GM21367 (cell line): Measurements from ENCODE around the gene TEX12.

ENCODE experiments used
- ATAC-seq: cut with Tn5 transposase; IDR thresholded peaks from one replicate; pipeline ENCODE4 v1.9.1; 2021; ENCODE audit not compliant: unreplicated experiment

The TEX12 gene

GRCh38 chr11:112210890-112211289 lies 43.7 kb downstream of the TEX12 start:
- ATAC-seq = no peak

- ATAC-seq = no peak
Measured at GRCh38 chr11:112211536-112211935, 44.4 kb downstream of the TEX12 start.

DNA sequence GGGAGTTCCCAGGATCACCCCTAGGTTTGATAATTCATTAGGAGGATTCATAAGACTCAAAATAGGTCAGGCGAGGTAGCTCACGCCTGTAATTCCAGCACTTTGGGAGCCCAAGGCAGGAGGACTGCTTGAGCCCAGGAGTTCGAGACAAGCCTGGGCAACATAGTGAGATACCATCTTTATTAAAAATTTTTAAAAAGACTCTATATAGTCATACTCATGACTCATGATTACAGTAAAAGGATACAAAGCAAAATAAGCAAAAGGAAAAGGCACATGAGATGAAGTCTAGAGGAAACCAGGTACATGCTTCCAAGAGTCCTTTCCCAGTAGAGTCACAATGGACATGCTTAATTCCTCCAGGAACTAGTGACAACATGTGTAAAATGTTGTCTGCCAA lies 45.1 kb downstream of the TEX12 start:
- ATAC-seq = no peak

- ATAC-seq = no peak
Measured at GRCh38 chr11:112212710-112213109, 45.5 kb downstream of the TEX12 start.

DNA sequence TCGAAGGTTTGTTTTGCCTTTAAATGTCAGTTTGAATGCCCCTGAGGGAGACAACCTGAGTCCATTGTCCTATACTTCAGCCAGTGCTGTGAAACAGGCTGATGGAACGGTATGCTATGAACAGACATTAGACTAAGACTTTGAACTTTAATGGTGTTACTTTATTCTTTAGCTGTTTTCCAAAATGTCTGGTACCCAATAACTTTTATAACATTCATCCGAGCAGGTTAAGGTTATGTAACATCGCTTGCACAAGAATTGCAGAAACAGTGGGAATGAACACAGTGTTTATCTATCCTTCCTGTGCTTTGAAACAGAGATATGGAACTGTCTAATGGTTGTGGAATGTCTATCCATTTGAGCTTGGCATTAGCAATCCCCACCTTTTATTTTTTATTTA lies 46.6 kb downstream of the TEX12 start:
- no peak for ATAC-seq

- ATAC-seq = no peak
Measured at GRCh38 chr11:112215621-112216020, 48.4 kb downstream of the TEX12 start.

DNA sequence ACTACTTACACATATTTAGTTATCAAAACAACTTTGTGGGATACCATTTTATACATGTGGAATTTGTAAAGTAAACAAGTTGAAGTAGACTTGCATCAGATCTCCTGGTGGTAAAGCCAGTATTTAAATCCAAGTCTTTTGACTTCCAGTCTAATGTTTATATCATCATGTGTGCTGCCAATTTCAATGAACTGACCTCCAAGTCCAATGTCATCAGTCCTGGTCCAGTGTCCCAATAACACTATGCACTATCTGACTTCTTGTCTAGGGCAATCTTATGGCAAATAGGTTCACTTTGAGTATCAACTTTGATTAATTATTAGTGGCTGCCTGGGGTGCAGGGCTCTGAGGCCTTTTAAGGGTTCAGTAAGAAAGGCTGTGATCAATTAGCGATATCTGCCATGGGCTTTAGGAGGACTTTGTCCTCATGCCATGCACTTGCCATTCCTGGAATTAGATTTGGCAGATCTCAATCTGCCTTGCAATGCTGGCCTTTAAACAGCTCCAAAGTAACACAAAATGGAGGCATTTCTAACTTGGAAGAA lies 49.5 kb downstream of the TEX12 start:
- ATAC-seq = no peak

GRCh38 chr11:112219476-112220232 lies 52.5 kb downstream of the TEX12 start:
- ATAC-seq = peak; percentile 89

GRCh38 chr11:112221274-112221835 lies 54.2 kb downstream of the TEX12 start:
- no peak for ATAC-seq
